HepG2 (cell line): ENCODE data around the gene CFAP54. TPM values are rescaled to one million over a fixed set of nuclear protein-coding genes. Genes with fewer than 3 reads are reported as not detected.

Source experiments
- BCL6 ChIP-seq: IDR thresholded peaks from 2 replicates; pipeline ENCODE4 v1.6.1; 2016; ENCODE audit warnings: missing genetic modification reagents, missing compliant biosample characterization
- CREB1 ChIP-seq, 2 experiments: fragments of 450-650 bp in 1 of 2; IDR thresholded peaks; 2 replicates each; pipeline ENCODE4 v1.6.1; 2016 to 2017; ENCODE audit warnings: control low read depth in 1 of 2, mild to moderate bottlenecking in 1 of 2, missing compliant biosample characterization in 1 of 2, missing genetic modification characterization in 1 of 2
- HES4 ChIP-seq: sonication (generic); formaldehyde crosslinking; IDR thresholded peaks from 2 replicates; pipeline ENCODE4 v1.9.0; 2021; ENCODE audit warnings: mild to moderate bottlenecking, missing genetic modification reagents, borderline replicate concordance
- HMG20B ChIP-seq: conservative IDR thresholded peaks from 2 replicates; pipeline ENCODE4 v1.6.1; 2016; ENCODE audit warnings: missing genetic modification reagents, missing compliant biosample characterization
- HNF4G ChIP-seq, 2 experiments: sonication (generic) in 1 of 2; formaldehyde crosslinking in 1 of 2; IDR thresholded peaks; 2 replicates each; pipeline versions ENCODE4 v1.4.0 to v1.6.1; 2011 to 2020; ENCODE audit warnings: borderline replicate concordance in 2 of 2, low read depth in 2 of 2, mild to moderate bottlenecking in 2 of 2, low read length in 1 of 2, missing genetic modification reagents in 1 of 2, moderate library complexity in 1 of 2
- KMT2A ChIP-seq: sonication (generic); formaldehyde crosslinking; IDR thresholded peaks from 2 replicates; pipeline ENCODE4 v1.4.0; 2020; ENCODE audit warnings: missing genetic modification reagents
- NCOA2 ChIP-seq: sonication (generic); formaldehyde crosslinking; IDR thresholded peaks from 2 replicates; pipeline ENCODE4 v1.8.0; 2022; ENCODE audit warnings: inconsistent platforms
- NFKB2 ChIP-seq: sonication (generic); formaldehyde crosslinking; IDR thresholded peaks from 2 replicates; pipeline ENCODE4 v1.4.0; 2020; ENCODE audit warnings: missing genetic modification reagents, borderline replicate concordance
- RBAK ChIP-seq: sonication (generic); formaldehyde crosslinking; IDR thresholded peaks from 2 replicates; pipeline ENCODE4 v1.5.1; 2020; ENCODE audit warnings: mild to moderate bottlenecking, missing genetic modification reagents
- RBFOX2 ChIP-seq: fragments of 200-400 bp; formaldehyde crosslinking; IDR thresholded peaks from 2 replicates; pipeline ENCODE4 v1.6.1; 2017; ENCODE audit warnings: low read depth, mild to moderate bottlenecking, low read length
- RXRA ChIP-seq: sonication (generic); formaldehyde crosslinking; IDR thresholded peaks from 2 replicates; pipeline ENCODE4 v1.5.1; 2020; ENCODE audit warnings: missing genetic modification reagents
- SMAD3 ChIP-seq: sonication (generic); formaldehyde crosslinking; IDR thresholded peaks from 2 replicates; pipeline ENCODE4 v1.4.0; 2020; ENCODE audit warnings: missing genetic modification reagents
- SPEN ChIP-seq: sonication (generic); formaldehyde crosslinking; IDR thresholded peaks from 2 replicates; pipeline ENCODE4 v1.5.1; 2020; ENCODE audit warnings: low read depth, mild to moderate bottlenecking, missing genetic modification reagents
- TEAD3 ChIP-seq: optimal IDR thresholded peaks from 2 replicates; pipeline ENCODE3; 2016; ENCODE audit warnings: borderline replicate concordance
- THAP11 ChIP-seq: IDR thresholded peaks from 2 replicates; pipeline ENCODE4 v1.6.1; 2016; ENCODE audit warnings: missing biosample characterization, missing genetic modification reagents
- U2AF1 ChIP-seq: fragments of 200-400 bp; formaldehyde crosslinking; optimal IDR thresholded peaks from 2 replicates; pipeline ENCODE3; 2017; ENCODE audit warnings: mild to moderate bottlenecking, low read depth, low read length
- ZKSCAN5 ChIP-seq: sonication (generic); formaldehyde crosslinking; IDR thresholded peaks from 2 replicates; pipeline ENCODE4 v1.5.1; 2020; ENCODE audit warnings: mild to moderate bottlenecking, missing genetic modification reagents
- ZNF264 ChIP-seq: sonication (generic); formaldehyde crosslinking; IDR thresholded peaks from 2 replicates; pipeline ENCODE4 v1.4.0; 2020; ENCODE audit warnings: missing genetic modification reagents
- ZNF33A ChIP-seq: sonication (generic); formaldehyde crosslinking; IDR thresholded peaks from 2 replicates; pipeline ENCODE4 v1.5.1; 2020; ENCODE audit warnings: missing genetic modification reagents, mild to moderate bottlenecking, moderate library complexity, borderline replicate concordance
- ZNF629 ChIP-seq: sonication (generic); formaldehyde crosslinking; conservative IDR thresholded peaks from 2 replicates; pipeline ENCODE4 v1.5.0; 2020; ENCODE audit warnings: missing genetic modification reagents
- ZZZ3 ChIP-seq: sonication (generic); formaldehyde crosslinking; IDR thresholded peaks from 2 replicates; pipeline ENCODE4 v1.4.0; 2020; ENCODE audit warnings: missing genetic modification reagents, mild to moderate bottlenecking, borderline replicate concordance
- polyA plus RNA-seq, 8 experiments: library from polyadenylated mRNA; depleted of rRNA in 3 of 8; stranded (reverse) in 7 of 8; unstranded in 1 of 8; fragments of >200 nt; fragmentation: Illumina TruSeq in 4 of 8; extraction: Trizol in 4 of 8; gene quantifications; 2 replicates each; pipeline versions ENCODE4 v1.2.1 to v1.2.3, GENCODE V29; 2011 to 2016; ENCODE audit warnings: low read depth in 4 of 8, missing spikeins in 1 of 8, mixed read lengths in 1 of 8; ENCODE audit not compliant: insufficient read depth in 1 of 8
- total RNA-seq, 5 experiments: library from RNA; depleted of rRNA; stranded (reverse); fragments of >200 nt; fragmentation: Illumina TruSeq; extraction: Trizol; gene quantifications; 2 replicates each; pipeline ENCODE4 v1.2.3, GENCODE V29; 2016; ENCODE audit warnings: low read depth in 1 of 5
- TF ChIP-seq, protein P1 (sequence below): sonication (generic); formaldehyde crosslinking; IDR thresholded peaks from 2 replicates; pipeline ENCODE4 v1.4.0; 2020; ENCODE audit warnings: missing genetic modification reagents, borderline replicate concordance
- TF ChIP-seq, protein P2 (sequence below): sonication (generic); formaldehyde crosslinking; IDR thresholded peaks from 2 replicates; pipeline ENCODE4 v1.9.0; 2021; ENCODE audit warnings: missing genetic modification reagents, borderline replicate concordance

Gene CFAP54
- total and polyA plus RNA-seq, 2 of the 13 experiments (the other 11 are each of a cell fraction or from before 2014, with no cell fraction given), result not detected

DNA sequence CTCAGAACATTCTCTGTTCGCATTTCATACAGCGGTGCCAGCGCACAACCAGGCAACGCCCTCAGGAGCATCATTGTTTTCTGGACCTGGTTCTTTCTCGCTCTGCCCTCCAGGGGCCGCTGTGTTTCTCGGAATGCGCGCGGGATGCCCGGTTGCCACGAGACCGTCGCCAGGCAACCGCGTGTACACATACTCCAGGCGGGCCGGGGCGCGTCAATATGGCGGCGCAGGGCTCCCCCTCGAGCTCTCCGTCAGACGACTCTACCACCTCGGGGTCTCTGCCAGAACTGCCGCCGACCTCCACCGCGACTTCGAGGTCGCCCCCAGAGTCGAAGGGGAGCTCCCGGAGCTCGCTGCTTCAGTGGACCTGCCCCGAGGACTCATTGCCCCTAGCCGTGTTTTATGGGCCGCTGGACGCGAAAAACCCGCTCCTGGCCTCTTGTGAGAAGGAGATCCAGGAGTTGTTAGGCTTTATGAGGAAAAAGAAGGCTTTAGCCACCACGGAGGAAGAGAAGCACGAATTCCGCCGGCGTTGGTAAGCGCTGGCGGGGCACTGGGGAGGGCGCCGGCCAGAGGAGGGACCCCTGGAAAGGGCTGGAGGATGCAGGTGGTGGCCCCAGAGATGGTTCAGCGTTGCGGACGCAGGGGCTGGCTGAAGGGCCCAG lies at the start of gene CFAP54 (continued):
- TF ChIP-seq KMT2A (0 out of 2 replicates have a peak, but pooled peaks have one; percentile 22), ZKSCAN5 (CRISPR knock-in tag) (no peak), RXRA (CRISPR knock-in tag) (peak; percentile 50; the same call in 1 of the 2 replicates), TEAD3 (CRISPR knock-in tag) (peak; percentile 99), SPEN (CRISPR knock-in tag) (no peak), HES4 (CRISPR knock-in tag) (no peak), ZZZ3 (no peak), NFKB2 (CRISPR knock-in tag) (0 out of 2 replicates have a peak, but pooled peaks have one; percentile 51), CREB1 (IDR thresholded peaks at IDR 0.05) (0 out of 2 replicates have a peak, but pooled peaks have one; percentile 1), CREB1 (CRISPR knock-in tag; IDR thresholded peaks at IDR 0.05) (no peak), THAP11 (peak; percentile 64), ZNF264 (no peak), RBAK (CRISPR knock-in tag) (no peak), U2AF1 (no peak), ZNF33A (CRISPR knock-in tag) (no peak), HNF4G (IDR thresholded peaks at IDR 0.05; ENCODE audit: borderline replicate concordance, low read depth, low read length) (no peak), HNF4G (CRISPR knock-in tag; IDR thresholded peaks at IDR 0.05; ENCODE audit: borderline replicate concordance, low read depth) (no peak), RBFOX2 (no peak), ZNF629 (CRISPR knock-in tag) (no peak), HMG20B (no peak), SMAD3 (CRISPR knock-in tag) (peak; percentile 74; the same call in 1 of the 2 replicates), BCL6 (CRISPR knock-in tag) (0 out of 2 replicates have a peak, but pooled peaks have one; percentile 31), NCOA2 (CRISPR knock-in tag) (0 out of 2 replicates have a peak, but pooled peaks have one; percentile 22)
- TF ChIP-seq, protein P1, sequence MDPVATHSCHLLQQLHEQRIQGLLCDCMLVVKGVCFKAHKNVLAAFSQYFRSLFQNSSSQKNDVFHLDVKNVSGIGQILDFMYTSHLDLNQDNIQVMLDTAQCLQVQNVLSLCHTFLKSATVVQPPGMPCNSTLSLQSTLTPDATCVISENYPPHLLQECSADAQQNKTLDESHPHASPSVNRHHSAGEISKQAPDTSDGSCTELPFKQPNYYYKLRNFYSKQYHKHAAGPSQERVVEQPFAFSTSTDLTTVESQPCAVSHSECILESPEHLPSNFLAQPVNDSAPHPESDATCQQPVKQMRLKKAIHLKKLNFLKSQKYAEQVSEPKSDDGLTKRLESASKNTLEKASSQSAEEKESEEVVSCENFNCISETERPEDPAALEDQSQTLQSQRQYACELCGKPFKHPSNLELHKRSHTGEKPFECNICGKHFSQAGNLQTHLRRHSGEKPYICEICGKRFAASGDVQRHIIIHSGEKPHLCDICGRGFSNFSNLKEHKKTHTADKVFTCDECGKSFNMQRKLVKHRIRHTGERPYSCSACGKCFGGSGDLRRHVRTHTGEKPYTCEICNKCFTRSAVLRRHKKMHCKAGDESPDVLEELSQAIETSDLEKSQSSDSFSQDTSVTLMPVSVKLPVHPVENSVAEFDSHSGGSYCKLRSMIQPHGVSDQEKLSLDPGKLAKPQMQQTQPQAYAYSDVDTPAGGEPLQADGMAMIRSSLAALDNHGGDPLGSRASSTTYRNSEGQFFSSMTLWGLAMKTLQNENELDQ (CRISPR knock-in tag), result no peak
- TF ChIP-seq, protein P2, sequence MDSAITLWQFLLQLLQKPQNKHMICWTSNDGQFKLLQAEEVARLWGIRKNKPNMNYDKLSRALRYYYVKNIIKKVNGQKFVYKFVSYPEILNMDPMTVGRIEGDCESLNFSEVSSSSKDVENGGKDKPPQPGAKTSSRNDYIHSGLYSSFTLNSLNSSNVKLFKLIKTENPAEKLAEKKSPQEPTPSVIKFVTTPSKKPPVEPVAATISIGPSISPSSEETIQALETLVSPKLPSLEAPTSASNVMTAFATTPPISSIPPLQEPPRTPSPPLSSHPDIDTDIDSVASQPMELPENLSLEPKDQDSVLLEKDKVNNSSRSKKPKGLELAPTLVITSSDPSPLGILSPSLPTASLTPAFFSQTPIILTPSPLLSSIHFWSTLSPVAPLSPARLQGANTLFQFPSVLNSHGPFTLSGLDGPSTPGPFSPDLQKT (CRISPR knock-in tag), result no peak
